Mucosa of descending colon (tissue), 3 donors: ENCODE data around the gene ADAM19. TPM values are rescaled to one million over a fixed set of nuclear protein-coding genes. Genes with fewer than 3 reads are reported as not detected.

Experiments used
- ATAC-seq: fragments of 200-7000 bp; cut with Tn5 transposase; one replicate; pipeline ENCODE4 v1.9.1; 2020; ENCODE audit warnings: mild to moderate bottlenecking, moderate library complexity
- DNase-seq, 3 donors: peaks; one replicate each; pipeline ENCODE4 v3.0.0-alpha.2; 2020
- H3K36me3 ChIP-seq: fragments of 200-600 bp; one replicate; pipeline ENCODE4 v1.8.0; 2021; ENCODE audit warnings: low read depth, mild to moderate bottlenecking
- H3K4me1 ChIP-seq: fragments of 200-600 bp; one replicate; pipeline ENCODE4 v1.8.0; 2021; ENCODE audit warnings: low read depth, mild to moderate bottlenecking
- H3K4me3 ChIP-seq: fragments of 200-600 bp; one replicate; pipeline ENCODE4 v1.8.0; 2021; ENCODE audit warnings: mild to moderate bottlenecking
- H3K9me3 ChIP-seq: fragments of 200-600 bp; one replicate; pipeline ENCODE4 v1.8.0; 2021; ENCODE audit warnings: mild to moderate bottlenecking
- intact Hi-C, 2 donors: fragments of 100-400 bp; cut with DNase I in 1 of 2; cut with micrococcal nuclease in 1 of 2; formaldehyde crosslinking; loops; one replicate each; pipeline versions ENCODE4 v1.11.0 to v1.11.1; 2022; cut with DNase I, micrococcal nuclease
- total RNA-seq, 3 donors: library from RNA; stranded (reverse); fragmentation: NEBNext Ultra II Directional in 2 of 3; extraction: Animal tissue kit (Norgen Biotek cat#: 25700) in 2 of 3; gene quantifications; one replicate each; pipeline versions ENCODE4 v1.2.1 to v1.2.4, GENCODE V29; 2021 to 2023
- TF ChIP-seq, protein P1 (sequence below): fragments of 200-600 bp; IDR thresholded peaks from one replicate; pipeline ENCODE4 v1.8.0; 2022; ENCODE audit warnings: antibody characterized with exemption, mild to moderate bottlenecking
- donor health status: DM: no; HTN: no; CAD: no; lungs with moderate emphysema.
- donor health status: DM: no; HTN: no; CAD: no.
- donor health status: DM: no; HTN: yes; CAD: no.

The ADAM19 gene
- total RNA-seq, 3 donors from 2014 or later = 6.4 to 32.6 (median 8.9) TPM

DNA sequence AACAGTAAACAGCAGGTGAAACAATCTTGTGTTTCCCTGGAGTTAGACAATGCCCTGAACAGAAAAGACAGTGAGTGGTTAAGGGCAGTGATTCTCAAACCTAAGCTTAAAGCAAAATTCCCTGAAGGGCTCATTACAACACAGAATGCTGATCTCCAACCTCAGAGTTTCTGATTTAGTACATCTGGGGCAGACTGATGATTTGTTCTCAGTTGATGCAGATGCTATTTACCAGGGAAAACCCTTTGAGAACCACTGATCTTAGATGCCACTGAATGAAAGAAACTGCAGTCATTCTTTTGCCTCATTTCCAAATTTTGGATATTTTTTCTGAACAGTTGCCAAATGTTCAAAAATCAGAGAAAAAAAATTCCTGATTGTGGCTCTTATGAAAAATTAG, 18.7 kb upstream of the ADAM19 start:
- DNase-seq (no peak), ATAC-seq (no peak)
- intact Hi-C loops = no loop called here
- Histone ChIP-seq H3K36me3 (no peaks in the 10 kb centered on the region), H3K9me3 (no peaks in the 10 kb centered on the region), H3K4me3 (no peak overlapping the region), H3K4me1 (peaks cover 10% of the 10 kb centered on the region)
- TF ChIP-seq, protein P1, sequence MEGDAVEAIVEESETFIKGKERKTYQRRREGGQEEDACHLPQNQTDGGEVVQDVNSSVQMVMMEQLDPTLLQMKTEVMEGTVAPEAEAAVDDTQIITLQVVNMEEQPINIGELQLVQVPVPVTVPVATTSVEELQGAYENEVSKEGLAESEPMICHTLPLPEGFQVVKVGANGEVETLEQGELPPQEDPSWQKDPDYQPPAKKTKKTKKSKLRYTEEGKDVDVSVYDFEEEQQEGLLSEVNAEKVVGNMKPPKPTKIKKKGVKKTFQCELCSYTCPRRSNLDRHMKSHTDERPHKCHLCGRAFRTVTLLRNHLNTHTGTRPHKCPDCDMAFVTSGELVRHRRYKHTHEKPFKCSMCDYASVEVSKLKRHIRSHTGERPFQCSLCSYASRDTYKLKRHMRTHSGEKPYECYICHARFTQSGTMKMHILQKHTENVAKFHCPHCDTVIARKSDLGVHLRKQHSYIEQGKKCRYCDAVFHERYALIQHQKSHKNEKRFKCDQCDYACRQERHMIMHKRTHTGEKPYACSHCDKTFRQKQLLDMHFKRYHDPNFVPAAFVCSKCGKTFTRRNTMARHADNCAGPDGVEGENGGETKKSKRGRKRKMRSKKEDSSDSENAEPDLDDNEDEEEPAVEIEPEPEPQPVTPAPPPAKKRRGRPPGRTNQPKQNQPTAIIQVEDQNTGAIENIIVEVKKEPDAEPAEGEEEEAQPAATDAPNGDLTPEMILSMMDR = no peak

DNA sequence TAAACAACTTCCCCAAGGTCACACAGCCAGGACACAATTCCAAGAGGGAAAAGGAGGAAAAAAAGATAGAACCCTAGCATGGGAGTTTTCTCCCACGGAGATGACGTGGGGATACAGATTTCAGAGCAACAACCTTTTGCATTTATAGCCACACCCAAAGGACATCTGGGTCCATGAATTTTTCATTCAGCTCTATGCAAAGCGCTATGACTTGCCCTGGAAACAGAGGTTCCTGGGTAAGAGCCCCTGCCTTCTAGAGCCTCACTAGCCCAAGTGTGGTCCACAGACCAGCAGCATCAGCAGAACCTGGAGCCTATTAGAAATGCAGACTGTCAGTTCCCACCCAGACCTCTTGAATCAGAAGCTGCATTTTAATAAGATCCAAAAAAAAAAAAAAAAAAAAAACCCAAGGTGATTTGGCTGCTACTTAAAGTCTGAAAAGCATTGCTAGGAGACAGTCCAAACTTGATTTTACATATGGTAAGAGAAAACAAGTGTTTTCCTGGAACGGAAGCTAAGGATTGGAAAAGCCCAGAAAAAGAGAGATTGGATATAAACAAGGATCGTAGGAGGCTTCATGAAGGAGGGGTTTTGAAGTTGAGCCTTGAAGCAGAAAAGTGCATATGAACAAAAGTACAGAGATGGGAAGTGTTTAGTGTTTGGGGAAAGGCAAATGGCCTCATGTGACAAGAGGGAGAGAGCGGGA, 17.6 kb upstream of the ADAM19 start:
- H3K4me1 ChIP-seq = peaks cover 10% of the 10 kb centered on the region
- no peak overlapping the region for H3K4me3 ChIP-seq
- no peaks in the 10 kb centered on the region for H3K9me3 ChIP-seq
- intact Hi-C loops = no loop called here
- peak; percentile 29 for ATAC-seq
- TF ChIP-seq, protein P1 = no peak
- no peaks in the 10 kb centered on the region for H3K36me3 ChIP-seq
- DNase-seq = no peak

DNA sequence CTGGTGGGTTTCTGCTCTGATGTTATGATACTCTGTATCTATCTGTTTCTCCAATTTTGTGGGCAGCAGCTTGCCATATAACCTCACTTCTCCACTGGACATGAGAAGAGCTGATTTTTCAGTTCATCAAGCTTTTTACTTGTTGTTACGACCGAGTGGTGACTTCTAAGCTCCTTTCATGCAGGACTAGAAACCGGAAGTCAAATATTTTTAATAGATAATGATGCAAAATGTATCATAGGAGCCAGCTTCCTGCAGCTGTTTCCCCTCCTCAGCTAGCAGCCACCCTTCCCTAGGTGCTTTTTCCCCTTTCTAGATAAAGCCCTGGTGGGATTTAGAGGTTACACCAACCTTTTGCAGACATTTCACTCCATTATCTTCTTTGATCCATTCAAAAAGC, 17.0 kb upstream of the ADAM19 start:
- peaks cover 10% of the 10 kb centered on the region for H3K4me1 ChIP-seq
- ATAC-seq = peak; percentile 44
- no peak overlapping the region for H3K4me3 ChIP-seq
- H3K36me3 ChIP-seq = no peaks in the 10 kb centered on the region
- intact Hi-C loops = no loop called here
- DNase-seq = no peak
- H3K9me3 ChIP-seq = no peaks in the 10 kb centered on the region
- TF ChIP-seq, protein P1 = no peak

DNA sequence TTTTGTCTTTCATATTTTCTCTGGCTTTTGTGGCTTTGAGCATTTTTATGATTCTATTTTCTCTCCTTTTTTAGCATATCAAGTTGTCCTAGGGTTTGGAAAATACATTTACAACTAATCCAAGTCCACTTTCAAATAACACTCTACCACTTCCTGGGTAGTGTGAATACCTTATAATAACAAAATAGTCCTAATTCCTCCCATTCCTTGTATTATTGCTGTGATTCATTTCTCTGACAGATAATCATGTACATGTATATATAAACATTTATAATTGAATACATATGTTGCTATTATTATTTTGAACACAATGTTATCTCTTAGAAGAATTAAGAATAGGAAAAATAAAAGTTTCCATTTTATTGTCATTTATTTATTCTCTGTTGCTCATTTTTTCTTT, 14.9 kb upstream of the ADAM19 start:
- Histone ChIP-seq H3K36me3 (no peaks in the 10 kb centered on the region), H3K4me1 (peaks cover 10% of the 10 kb centered on the region), H3K9me3 (no peaks in the 10 kb centered on the region), H3K4me3 (no peak overlapping the region)
- ATAC-seq (no peak), DNase-seq (no peak)
- TF ChIP-seq, protein P1 = no peak
- intact Hi-C loops = no loop called here

DNA sequence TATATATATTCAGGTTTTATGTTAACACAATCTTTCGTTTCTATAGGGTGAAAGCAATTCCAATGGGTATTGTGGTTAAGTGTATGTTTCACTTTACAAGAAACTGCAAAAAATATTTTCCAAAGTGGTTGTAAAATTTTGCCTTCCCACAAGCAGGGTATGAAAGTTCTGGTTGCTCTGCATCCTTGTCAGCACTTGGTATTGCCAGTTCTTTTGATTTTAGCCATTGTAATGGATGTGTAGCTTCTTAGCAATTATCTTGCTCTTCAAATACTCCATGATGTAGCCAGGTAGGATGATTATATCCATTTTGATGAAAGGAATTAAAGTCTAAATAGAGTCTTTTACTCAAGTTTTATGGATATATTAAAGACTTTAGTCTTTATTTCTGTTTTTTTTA, 9.1 kb upstream of the ADAM19 start:
- DNase-seq (no peak), ATAC-seq (no peak)
- TF ChIP-seq, protein P1 = no peak
- no peak overlapping the region for H3K4me3 ChIP-seq
- H3K36me3 ChIP-seq = no peaks in the 10 kb centered on the region
- intact Hi-C loops = no loop called here
- H3K4me1 ChIP-seq = no peaks in the 10 kb centered on the region
- no peaks in the 10 kb centered on the region for H3K9me3 ChIP-seq
